Stimulated activated CD8-positive, alpha-beta memory T cell treated with anti-CD3 and anti-CD28 coated beads, Interleukin-4, amount 100 ng/mL, for 24 hours (primary cell): Measurements from ENCODE around the gene SFXN4.
A peak's percentile ranks its signal among the peaks of the same experiment; 100 is the strongest.
"Not testable (repeated sequence)": the region's sequence is repeated elsewhere in the genome, so short reads cannot be mapped to it uniquely, and the experiment has no call there.

Experiments
- DNase-seq: peaks from one replicate; pipeline ENCODE4 v3.0.0-alpha.2; 2020; ENCODE audit warnings: low read depth

The SFXN4 gene

GRCh38 chr10:119190353-119190752 is 24.8 kb upstream of the SFXN4 start:
- no peak for DNase-seq

- no peak for DNase-seq
These were observed 24.3 kb upstream of the SFXN4 start for GRCh38 chr10:119189811-119190282.

GRCh38 chr10:119183664-119184412 is 18.3 kb upstream of the SFXN4 start:
- no peak for DNase-seq

- not testable (repeated sequence) for DNase-seq
These were observed 15.4 kb upstream of the SFXN4 start for GRCh38 chr10:119180850-119181400.

- peak; percentile 92 for DNase-seq
These were observed 13.0 kb upstream of the SFXN4 start, which contains the start of gene PRDX3 for GRCh38 chr10:119178372-119179119. PRDX3 (minus strand) TSS chr10:119178812; CDS start chr10:119178790, 22 bp downstream.

GRCh38 chr10:119177708-119178371 is 12.3 kb upstream of the SFXN4 start:
- no peak for DNase-seq

- no peak for DNase-seq
These were observed 10.7 kb upstream of the SFXN4 start for GRCh38 chr10:119176166-119176565.

- no peak for DNase-seq
These were observed 8.6 kb upstream of the SFXN4 start for GRCh38 chr10:119174109-119174508.

GRCh38 chr10:119167041-119167440 is 1.5 kb upstream of the SFXN4 start:
- DNase-seq: no peak

- DNase-seq: no peak
These were observed 1.1 kb upstream of the SFXN4 start for GRCh38 chr10:119166564-119166963.

GRCh38 chr10:119166118-119166500 is 595 bp upstream of the SFXN4 start:
- no peak for DNase-seq

- no peak for DNase-seq
These were observed 2.9 kb downstream of the SFXN4 start for GRCh38 chr10:119162452-119163092.

GRCh38 chr10:119161680-119162451 is 3.6 kb downstream of the SFXN4 start:
- DNase-seq: no peak

- DNase-seq: no peak
These were observed 6.2 kb downstream of the SFXN4 start for GRCh38 chr10:119159332-119159731.

GRCh38 chr10:119153661-119154060 is 11.9 kb downstream of the SFXN4 start:
- no peak for DNase-seq

- DNase-seq: no peak
These were observed 12.5 kb downstream of the SFXN4 start for GRCh38 chr10:119153041-119153440.

- not testable (repeated sequence) for DNase-seq
These were observed 13.9 kb downstream of the SFXN4 start for GRCh38 chr10:119151601-119152000.

- DNase-seq: no peak
These were observed 15.8 kb downstream of the SFXN4 start for GRCh38 chr10:119149729-119150128.

GRCh38 chr10:119149157-119149556 is 16.4 kb downstream of the SFXN4 start:
- no peak for DNase-seq

GRCh38 chr10:119143657-119144056 is 21.9 kb downstream of the SFXN4 start:
- no peak for DNase-seq

- DNase-seq: no peak
These were observed 24.8 kb downstream of the SFXN4 start for GRCh38 chr10:119140603-119141245.
